ENCODE results near the gene IL16.

IL16 gene

DNA sequence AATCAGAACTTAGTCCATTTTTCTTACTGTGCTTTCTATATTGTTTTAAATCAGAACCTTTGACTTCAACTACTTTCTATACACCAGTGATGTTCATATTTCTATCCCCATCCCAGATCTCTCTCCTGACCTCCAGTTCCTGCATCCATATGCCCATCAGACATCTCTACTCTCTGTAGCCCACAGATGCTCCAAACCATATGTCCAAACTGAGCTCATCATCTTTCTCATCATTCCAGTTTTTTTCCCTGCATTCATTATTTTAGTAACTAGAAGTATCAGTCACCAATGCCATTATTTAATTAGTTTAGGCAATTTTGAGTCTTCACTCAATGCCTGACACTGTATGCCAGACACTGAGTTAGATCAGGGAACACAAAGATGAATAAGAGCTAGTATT is 25.4 kb upstream of the IL16 start:
- no peak for DNase-seq
- H3K27me3 ChIP-seq (replicated peaks; ENCODE audit: insufficient read depth, low read length): no peaks in the 10 kb centered on the region
- H3K27ac ChIP-seq (ENCODE audit: low read length): no peak overlapping the region
- H3F3A ChIP-seq (ENCODE audit: insufficient read depth, low read length): no peaks in the 10 kb centered on the region
- H3K4me1 ChIP-seq (ENCODE audit: low read length): no peaks in the 10 kb centered on the region
- no peak overlapping the region for H3K4me3 ChIP-seq (ENCODE audit: low read length)
- H3K9me2 ChIP-seq (replicated peaks; ENCODE audit: insufficient read depth, low read length): no peaks in the 10 kb centered on the region
- no peaks in the 10 kb centered on the region for H3K79me2 ChIP-seq (ENCODE audit: low read length)
- H3K9ac ChIP-seq (ENCODE audit: low read length): no peak overlapping the region
- H4K20me1 ChIP-seq (ENCODE audit: insufficient read depth, low read length): no peaks in the 10 kb centered on the region
- H3K9me3 ChIP-seq (replicated peaks; ENCODE audit: insufficient read depth, low read length): no peaks in the 10 kb centered on the region
- no peak overlapping the region for H3K4me2 ChIP-seq (ENCODE audit: low read depth, low read length)
- TF ChIP-seq EZH2phosphoT487 (IDR thresholded peaks at IDR 0.05; ENCODE audit: low read length) (no peak), EZH2 (optimal IDR thresholded peaks at IDR 0.05; ENCODE audit: low read depth, low read length) (no peak)
- TF ChIP-seq, protein P1, sequence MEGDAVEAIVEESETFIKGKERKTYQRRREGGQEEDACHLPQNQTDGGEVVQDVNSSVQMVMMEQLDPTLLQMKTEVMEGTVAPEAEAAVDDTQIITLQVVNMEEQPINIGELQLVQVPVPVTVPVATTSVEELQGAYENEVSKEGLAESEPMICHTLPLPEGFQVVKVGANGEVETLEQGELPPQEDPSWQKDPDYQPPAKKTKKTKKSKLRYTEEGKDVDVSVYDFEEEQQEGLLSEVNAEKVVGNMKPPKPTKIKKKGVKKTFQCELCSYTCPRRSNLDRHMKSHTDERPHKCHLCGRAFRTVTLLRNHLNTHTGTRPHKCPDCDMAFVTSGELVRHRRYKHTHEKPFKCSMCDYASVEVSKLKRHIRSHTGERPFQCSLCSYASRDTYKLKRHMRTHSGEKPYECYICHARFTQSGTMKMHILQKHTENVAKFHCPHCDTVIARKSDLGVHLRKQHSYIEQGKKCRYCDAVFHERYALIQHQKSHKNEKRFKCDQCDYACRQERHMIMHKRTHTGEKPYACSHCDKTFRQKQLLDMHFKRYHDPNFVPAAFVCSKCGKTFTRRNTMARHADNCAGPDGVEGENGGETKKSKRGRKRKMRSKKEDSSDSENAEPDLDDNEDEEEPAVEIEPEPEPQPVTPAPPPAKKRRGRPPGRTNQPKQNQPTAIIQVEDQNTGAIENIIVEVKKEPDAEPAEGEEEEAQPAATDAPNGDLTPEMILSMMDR (IDR thresholded peaks at IDR 0.05; ENCODE audit: low read length): no peak
- H3K36me3 ChIP-seq (replicated peaks; ENCODE audit: insufficient read depth, low read length): no peaks in the 10 kb centered on the region
- no peak overlapping the region for H2AFZ ChIP-seq (ENCODE audit: low read length)

DNA sequence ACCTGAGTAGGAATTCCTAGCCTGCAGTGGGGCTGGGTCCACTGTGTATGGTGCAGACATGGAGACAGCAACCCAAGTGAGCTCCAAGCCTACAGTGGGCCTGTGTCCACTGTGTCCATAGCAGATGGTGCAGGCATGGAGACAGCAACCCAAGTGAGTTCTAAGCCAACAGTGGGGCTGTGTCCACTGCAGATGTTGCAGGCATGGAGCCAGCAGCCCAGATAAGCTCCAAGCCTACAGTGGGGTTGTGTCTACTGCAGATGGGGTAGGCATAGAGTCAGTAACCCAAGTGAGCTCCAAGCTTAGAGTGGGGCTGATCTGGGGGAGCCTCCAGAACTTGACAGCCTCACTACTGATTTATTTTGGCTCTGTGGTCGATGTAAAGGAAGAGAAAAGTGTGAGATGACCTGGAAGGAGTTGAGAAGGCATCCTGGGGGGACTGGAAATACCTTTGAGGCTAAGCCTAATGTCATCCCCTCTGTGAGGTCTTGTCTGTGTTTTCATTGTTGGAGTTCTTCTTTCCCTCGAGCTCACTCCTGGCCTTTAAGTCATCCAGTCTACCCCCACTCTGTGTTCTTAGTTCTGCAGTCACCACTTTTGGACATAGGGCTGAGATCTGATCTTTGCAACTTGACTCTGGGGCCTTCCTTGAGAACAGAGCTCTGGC is 22.4 kb upstream of the IL16 start:
- Histone ChIP-seq H3F3A (ENCODE audit: insufficient read depth, low read length) (no peaks in the 10 kb centered on the region), H3K36me3 (replicated peaks; ENCODE audit: insufficient read depth, low read length) (no peaks in the 10 kb centered on the region), H3K9ac (ENCODE audit: low read length) (no peak overlapping the region), H3K79me2 (ENCODE audit: low read length) (no peaks in the 10 kb centered on the region), H3K4me3 (ENCODE audit: low read length) (no peak overlapping the region), H3K27me3 (replicated peaks; ENCODE audit: insufficient read depth, low read length) (no peaks in the 10 kb centered on the region), H3K27ac (ENCODE audit: low read length) (no peak overlapping the region), H3K4me1 (ENCODE audit: low read length) (no peaks in the 10 kb centered on the region), H3K4me2 (ENCODE audit: low read depth, low read length) (no peak overlapping the region), H2AFZ (ENCODE audit: low read length) (no peak overlapping the region), H3K9me3 (replicated peaks; ENCODE audit: insufficient read depth, low read length) (no peaks in the 10 kb centered on the region), H3K9me2 (replicated peaks; ENCODE audit: insufficient read depth, low read length) (no peaks in the 10 kb centered on the region), H4K20me1 (ENCODE audit: insufficient read depth, low read length) (no peaks in the 10 kb centered on the region)
- TF ChIP-seq EZH2 (optimal IDR thresholded peaks at IDR 0.05; ENCODE audit: low read depth, low read length): no peak
- no peak for TF ChIP-seq EZH2phosphoT487 (IDR thresholded peaks at IDR 0.05; ENCODE audit: low read length)
- TF ChIP-seq, protein P1 (IDR thresholded peaks at IDR 0.05; ENCODE audit: low read length): no peak
- DNase-seq: no peak

DNA sequence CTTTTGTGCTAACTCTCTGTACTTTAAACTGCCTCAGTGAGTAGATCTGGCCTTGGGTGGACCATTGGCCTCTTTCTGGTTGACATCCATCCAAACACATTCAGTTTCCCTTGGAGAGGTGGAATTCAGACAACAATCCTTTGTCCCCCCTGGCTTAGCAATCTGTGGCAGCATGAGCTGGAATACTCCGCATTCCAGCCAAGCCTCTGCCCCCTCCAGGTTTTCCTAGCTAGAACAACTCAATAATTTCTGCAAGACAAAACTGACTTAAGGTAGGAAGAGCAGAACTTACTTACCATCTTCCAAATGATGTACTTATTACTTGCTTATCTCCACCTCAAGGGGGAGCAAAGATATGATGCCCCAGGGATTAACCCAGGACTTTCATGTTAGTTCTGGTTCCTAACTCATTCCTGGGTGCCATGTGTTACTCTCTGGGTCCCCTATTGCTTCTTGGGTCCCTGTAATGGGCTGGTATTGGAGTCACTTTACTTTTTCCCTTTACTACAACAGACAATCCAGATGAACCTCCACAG is 21.8 kb upstream of the IL16 start:
- H3F3A ChIP-seq (ENCODE audit: insufficient read depth, low read length): no peaks in the 10 kb centered on the region
- H2AFZ ChIP-seq (ENCODE audit: low read length): no peak overlapping the region
- no peaks in the 10 kb centered on the region for H3K4me1 ChIP-seq (ENCODE audit: low read length)
- H3K4me2 ChIP-seq (ENCODE audit: low read depth, low read length): no peak overlapping the region
- no peak overlapping the region for H3K27ac ChIP-seq (ENCODE audit: low read length)
- no peak overlapping the region for H3K9ac ChIP-seq (ENCODE audit: low read length)
- no peaks in the 10 kb centered on the region for H3K9me3 ChIP-seq (replicated peaks; ENCODE audit: insufficient read depth, low read length)
- H3K79me2 ChIP-seq (ENCODE audit: low read length): no peaks in the 10 kb centered on the region
- no peaks in the 10 kb centered on the region for H4K20me1 ChIP-seq (ENCODE audit: insufficient read depth, low read length)
- H3K4me3 ChIP-seq (ENCODE audit: low read length): no peak overlapping the region
- TF ChIP-seq EZH2 (optimal IDR thresholded peaks at IDR 0.05; ENCODE audit: low read depth, low read length) (no peak), EZH2phosphoT487 (IDR thresholded peaks at IDR 0.05; ENCODE audit: low read length) (no peak)
- TF ChIP-seq, protein P1 (IDR thresholded peaks at IDR 0.05; ENCODE audit: low read length): no peak
- no peaks in the 10 kb centered on the region for H3K36me3 ChIP-seq (replicated peaks; ENCODE audit: insufficient read depth, low read length)
- no peaks in the 10 kb centered on the region for H3K27me3 ChIP-seq (replicated peaks; ENCODE audit: insufficient read depth, low read length)
- no peak for DNase-seq
- no peaks in the 10 kb centered on the region for H3K9me2 ChIP-seq (replicated peaks; ENCODE audit: insufficient read depth, low read length)
